ENCODE measurements around the gene CD99.

The CD99 gene

DNA sequence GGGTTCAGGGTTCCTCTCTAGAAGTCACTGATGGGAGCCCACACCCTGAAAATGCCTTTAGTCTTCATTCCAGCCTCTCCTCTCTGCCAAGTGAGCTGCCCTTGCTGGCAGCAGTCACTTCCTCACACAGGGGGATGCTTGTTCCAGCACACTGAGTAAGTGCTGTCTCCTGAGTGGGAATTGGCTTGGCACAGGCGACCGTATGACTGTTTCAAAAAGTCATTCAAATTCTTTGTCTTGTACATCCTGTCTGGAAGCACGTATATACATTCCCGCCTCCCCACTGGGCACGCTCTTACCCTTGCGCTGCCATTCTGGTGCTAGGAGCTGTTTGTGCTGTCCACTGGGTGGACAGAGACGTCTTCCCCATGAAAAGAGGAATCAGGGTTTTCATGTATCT, 40.2 kb upstream of the CD99 start:
- H3K4me3 ChIP-seq (ENCODE audit: insufficient read length, low read depth), result no peak overlapping the region
- no peak for TF ChIP-seq SUZ12 (IDR thresholded peaks at IDR 0.05; ENCODE audit: extremely low read depth, insufficient read depth, insufficient read length)
- TF ChIP-seq YY1 (IDR thresholded peaks at IDR 0.05; ENCODE audit: insufficient read depth, insufficient read length), result no peak
- TF ChIP-seq ZNF274 (IDR thresholded peaks at IDR 0.05; ENCODE audit: low read depth, low read length), result no peak
- no peak overlapping the region for H3K9ac ChIP-seq (ENCODE audit: insufficient read length, low read depth)
- no peak for DNase-seq (ENCODE audit: low read depth, low spot score)
- no peaks in the 10 kb centered on the region for H3K27me3 ChIP-seq (ENCODE audit: insufficient read depth, insufficient read length)
- no peaks in the 10 kb centered on the region for H3K4me1 ChIP-seq (ENCODE audit: insufficient read depth, insufficient read length)
- H3K9me3 ChIP-seq (ENCODE audit: insufficient read depth, low read length), result no peaks in the 10 kb centered on the region
- H3K36me3 ChIP-seq (ENCODE audit: insufficient read depth, insufficient read length, low read length), result peaks cover 36% of the 10 kb centered on the region

GRCh38 chrX:2652106-2652505, 39.0 kb upstream of the CD99 start:
- H3K9me3 ChIP-seq (ENCODE audit: insufficient read depth, low read length), result no peaks in the 10 kb centered on the region
- H3K4me3 ChIP-seq (ENCODE audit: insufficient read length, low read depth), result no peak overlapping the region
- peaks cover 25% of the 10 kb centered on the region for H3K36me3 ChIP-seq (ENCODE audit: insufficient read depth, insufficient read length, low read length)
- no peaks in the 10 kb centered on the region for H3K27me3 ChIP-seq (ENCODE audit: insufficient read depth, insufficient read length)
- no peaks in the 10 kb centered on the region for H3K4me1 ChIP-seq (ENCODE audit: insufficient read depth, insufficient read length)
- H3K9ac ChIP-seq (ENCODE audit: insufficient read length, low read depth), result no peak overlapping the region
- no peak for DNase-seq (ENCODE audit: low read depth, low spot score)
- no peak for TF ChIP-seq ZNF274 (IDR thresholded peaks at IDR 0.05; ENCODE audit: low read depth, low read length)
- no peak for TF ChIP-seq YY1 (IDR thresholded peaks at IDR 0.05; ENCODE audit: insufficient read depth, insufficient read length)
- TF ChIP-seq SUZ12 (IDR thresholded peaks at IDR 0.05; ENCODE audit: extremely low read depth, insufficient read depth, insufficient read length), result no peak

GRCh38 chrX:2654436-2655340, 36.4 kb upstream of the CD99 start:
- H3K4me3 ChIP-seq (ENCODE audit: insufficient read length, low read depth), result no peak overlapping the region

GRCh38 chrX:2656257-2656836, 34.7 kb upstream of the CD99 start:
- no peaks in the 10 kb centered on the region for H3K4me1 ChIP-seq (ENCODE audit: insufficient read depth, insufficient read length)
- no peak overlapping the region for H3K9ac ChIP-seq (ENCODE audit: insufficient read length, low read depth)
- no peaks in the 10 kb centered on the region for H3K27me3 ChIP-seq (ENCODE audit: insufficient read depth, insufficient read length)
- no peaks in the 10 kb centered on the region for H3K9me3 ChIP-seq (ENCODE audit: insufficient read depth, low read length)
- DNase-seq (ENCODE audit: low read depth, low spot score), result no peak
- TF ChIP-seq YY1 (IDR thresholded peaks at IDR 0.05; ENCODE audit: insufficient read depth, insufficient read length) (no peak), SUZ12 (IDR thresholded peaks at IDR 0.05; ENCODE audit: extremely low read depth, insufficient read depth, insufficient read length) (no peak), ZNF274 (IDR thresholded peaks at IDR 0.05; ENCODE audit: low read depth, low read length) (no peak)
- peaks cover 6% of the 10 kb centered on the region for H3K36me3 ChIP-seq (ENCODE audit: insufficient read depth, insufficient read length, low read length)
- no peak overlapping the region for H3K4me3 ChIP-seq (ENCODE audit: insufficient read length, low read depth)

More at GRCh38 chrX:2654436-2655340, 36.4 kb upstream of the CD99 start:
- Histone ChIP-seq H3K27me3 (ENCODE audit: insufficient read depth, insufficient read length) (no peaks in the 10 kb centered on the region), H3K4me1 (ENCODE audit: insufficient read depth, insufficient read length) (no peaks in the 10 kb centered on the region), H3K9me3 (ENCODE audit: insufficient read depth, low read length) (no peaks in the 10 kb centered on the region), H3K36me3 (ENCODE audit: insufficient read depth, insufficient read length, low read length) (peaks cover 6% of the 10 kb centered on the region), H3K9ac (ENCODE audit: insufficient read length, low read depth) (no peak overlapping the region)
- no peak for TF ChIP-seq SUZ12 (IDR thresholded peaks at IDR 0.05; ENCODE audit: extremely low read depth, insufficient read depth, insufficient read length)
- no peak for TF ChIP-seq YY1 (IDR thresholded peaks at IDR 0.05; ENCODE audit: insufficient read depth, insufficient read length)
- TF ChIP-seq ZNF274 (IDR thresholded peaks at IDR 0.05; ENCODE audit: low read depth, low read length), result no peak
- DNase-seq (ENCODE audit: low read depth, low spot score), result no peak

GRCh38 chrX:2657532-2658113, 33.5 kb upstream of the CD99 start:
- Histone ChIP-seq H3K27me3 (ENCODE audit: insufficient read depth, insufficient read length) (no peaks in the 10 kb centered on the region), H3K4me1 (ENCODE audit: insufficient read depth, insufficient read length) (peaks cover 2% of the 10 kb centered on the region), H3K4me3 (ENCODE audit: insufficient read length, low read depth) (no peak overlapping the region), H3K36me3 (ENCODE audit: insufficient read depth, insufficient read length, low read length) (peaks cover 6% of the 10 kb centered on the region), H3K9me3 (ENCODE audit: insufficient read depth, low read length) (no peaks in the 10 kb centered on the region), H3K9ac (ENCODE audit: insufficient read length, low read depth) (no peak overlapping the region)
- DNase-seq (ENCODE audit: low read depth, low spot score), result no peak
- TF ChIP-seq ZNF274 (IDR thresholded peaks at IDR 0.05; ENCODE audit: low read depth, low read length), result no peak
- no peak for TF ChIP-seq SUZ12 (IDR thresholded peaks at IDR 0.05; ENCODE audit: extremely low read depth, insufficient read depth, insufficient read length)
- TF ChIP-seq YY1 (IDR thresholded peaks at IDR 0.05; ENCODE audit: insufficient read depth, insufficient read length), result no peak

DNA sequence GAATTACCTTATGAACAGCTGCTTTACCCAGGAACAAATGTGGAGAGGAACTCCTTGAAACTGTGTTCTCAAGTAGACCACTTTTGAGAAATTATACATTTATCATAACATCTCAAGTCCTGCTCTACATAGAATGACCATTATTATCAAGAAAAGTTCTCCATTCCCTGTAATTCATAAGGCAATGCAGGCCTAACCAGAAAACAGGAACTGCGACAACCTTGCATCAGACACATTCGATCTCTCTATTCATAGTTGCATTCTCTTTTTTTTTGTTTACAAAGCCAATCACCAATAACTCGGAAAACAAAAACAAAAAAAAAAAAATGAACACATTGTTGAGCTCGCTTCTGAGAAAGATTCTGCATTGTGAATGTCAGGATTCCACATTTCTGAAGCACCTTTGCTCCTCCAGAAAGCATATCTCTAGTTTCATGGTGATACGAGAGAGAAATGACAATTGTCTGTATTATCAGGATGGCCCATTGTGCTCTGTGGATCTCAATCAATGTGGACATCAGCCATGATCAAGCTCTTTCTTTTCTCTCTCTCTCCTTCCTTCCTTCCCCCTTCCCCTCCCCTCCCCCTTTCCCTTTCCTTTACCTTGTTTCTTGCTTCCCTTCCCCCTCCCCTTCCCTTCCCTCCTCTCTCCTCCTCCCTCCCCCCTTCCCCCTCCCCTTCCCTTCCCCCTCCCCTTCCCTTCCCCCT, 32.4 kb upstream of the CD99 start:
- H3K9ac ChIP-seq (ENCODE audit: insufficient read length, low read depth), result no peak overlapping the region
- H3K4me3 ChIP-seq (ENCODE audit: insufficient read length, low read depth), result no peak overlapping the region
- DNase-seq (ENCODE audit: low read depth, low spot score), result no peak
- H3K36me3 ChIP-seq (ENCODE audit: insufficient read depth, insufficient read length, low read length), result peaks cover 6% of the 10 kb centered on the region
- H3K27me3 ChIP-seq (ENCODE audit: insufficient read depth, insufficient read length), result no peaks in the 10 kb centered on the region
- H3K9me3 ChIP-seq (ENCODE audit: insufficient read depth, low read length), result no peaks in the 10 kb centered on the region
- no peak for TF ChIP-seq ZNF274 (IDR thresholded peaks at IDR 0.05; ENCODE audit: low read depth, low read length)
- TF ChIP-seq YY1 (IDR thresholded peaks at IDR 0.05; ENCODE audit: insufficient read depth, insufficient read length), result no peak
- TF ChIP-seq SUZ12 (IDR thresholded peaks at IDR 0.05; ENCODE audit: extremely low read depth, insufficient read depth, insufficient read length), result no peak
- peaks cover 3% of the 10 kb centered on the region for H3K4me1 ChIP-seq (ENCODE audit: insufficient read depth, insufficient read length)
